Activated CD4-positive, alpha-beta T cell treated with anti-CD3 and anti-CD28 coated beads, Interleukin-10, Interleukin-2, amounts not matched to agents 100 ng/mL and 50 ng/mL, durations not matched to agents 16 hours and 8 hours (primary cell): Measurements from ENCODE around the gene LOXHD1.

Experiments used
- DNase-seq: peaks from one replicate; pipeline ENCODE4 v3.0.0-alpha.2; 2020

LOXHD1 gene

DNA sequence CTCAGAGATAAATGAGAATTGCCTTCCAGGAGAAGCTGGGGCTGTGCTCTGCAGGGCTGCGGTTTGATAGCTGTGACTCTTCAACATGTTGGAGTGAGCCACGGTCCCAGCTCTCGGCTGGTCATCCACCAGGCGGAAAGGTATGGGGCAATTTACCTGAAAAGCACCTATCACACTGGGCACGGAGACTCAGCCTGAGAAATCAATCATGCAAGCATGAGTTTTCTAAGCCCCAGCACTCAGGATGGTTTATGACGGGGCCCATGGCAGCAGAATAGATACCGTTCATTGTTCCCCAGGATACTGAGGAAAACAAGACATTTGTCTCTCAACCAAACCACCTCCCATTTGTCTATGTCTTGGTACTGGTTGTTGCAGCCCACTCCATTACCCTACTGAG, 83.9 kb downstream of the LOXHD1 start:
- DNase-seq = no peak

- DNase-seq = no peak
Measured at GRCh38 chr18:46571756-46572155, 85.3 kb downstream of the LOXHD1 start.

DNA sequence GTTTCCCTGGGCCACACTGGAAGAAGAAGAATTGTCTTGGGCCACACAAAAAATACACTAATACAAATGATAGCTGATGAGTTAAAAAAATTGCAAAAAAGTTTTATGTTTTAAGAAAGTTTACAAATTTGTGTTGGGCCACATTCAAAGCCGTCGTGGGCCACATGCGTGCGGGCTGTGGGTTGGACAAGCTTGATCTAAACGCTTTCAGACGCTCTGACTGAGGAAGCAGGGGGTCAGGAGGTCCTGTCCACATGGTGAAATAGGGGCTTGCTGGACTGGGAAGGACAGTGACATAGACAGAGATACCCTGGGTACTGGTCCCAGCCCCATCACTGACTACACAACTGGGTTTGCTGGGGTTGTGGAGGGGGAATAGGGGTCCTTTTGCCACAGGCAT, 86.4 kb downstream of the LOXHD1 start:
- no peak for DNase-seq

- DNase-seq = no peak
Measured at GRCh38 chr18:46570134-46570533, 86.9 kb downstream of the LOXHD1 start.

- no peak for DNase-seq
Measured at GRCh38 chr18:46569211-46569610, 87.8 kb downstream of the LOXHD1 start.

DNA sequence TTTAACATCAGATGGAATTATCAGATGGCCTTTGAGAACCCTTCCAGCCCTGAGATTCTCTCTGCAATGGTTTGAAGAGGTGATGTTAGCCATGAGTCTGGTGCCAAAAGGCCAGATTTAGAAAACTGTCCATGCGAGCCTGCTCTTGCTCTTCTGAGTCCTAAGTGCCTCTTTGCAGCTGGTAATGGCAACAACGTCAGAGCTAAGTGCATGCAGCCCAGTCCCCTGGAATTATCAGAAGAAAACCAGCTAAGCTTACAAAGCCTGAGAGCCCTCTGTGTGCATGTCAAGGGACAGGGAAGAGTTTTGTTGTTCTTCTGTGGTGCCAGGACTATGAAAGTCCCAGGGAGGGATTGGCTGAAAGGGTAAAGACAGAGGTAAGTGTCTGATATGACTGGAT, 89.8 kb downstream of the LOXHD1 start:
- no peak for DNase-seq

- no peak for DNase-seq
Measured at GRCh38 chr18:46566111-46566510, 90.9 kb downstream of the LOXHD1 start.

DNA sequence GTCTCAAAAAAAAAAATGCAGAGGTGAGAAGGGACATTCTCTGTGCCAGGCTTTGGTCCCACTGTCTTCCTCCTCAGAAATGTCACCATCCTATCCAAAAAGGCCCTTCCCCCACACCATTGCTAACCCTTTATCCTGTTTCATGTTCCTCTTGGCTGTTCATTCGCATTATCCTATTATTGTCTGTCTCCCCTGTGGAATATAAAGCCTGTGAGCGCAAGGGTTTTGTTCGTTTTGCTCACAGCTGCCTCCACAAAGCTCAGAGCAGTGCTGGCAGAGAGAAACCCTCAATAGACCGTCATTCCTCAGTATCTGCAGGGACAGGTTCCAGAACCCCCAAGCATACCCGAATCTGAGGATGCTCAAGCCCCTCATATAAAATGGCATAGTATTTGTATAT, 91.8 kb downstream of the LOXHD1 start:
- DNase-seq = no peak

DNA sequence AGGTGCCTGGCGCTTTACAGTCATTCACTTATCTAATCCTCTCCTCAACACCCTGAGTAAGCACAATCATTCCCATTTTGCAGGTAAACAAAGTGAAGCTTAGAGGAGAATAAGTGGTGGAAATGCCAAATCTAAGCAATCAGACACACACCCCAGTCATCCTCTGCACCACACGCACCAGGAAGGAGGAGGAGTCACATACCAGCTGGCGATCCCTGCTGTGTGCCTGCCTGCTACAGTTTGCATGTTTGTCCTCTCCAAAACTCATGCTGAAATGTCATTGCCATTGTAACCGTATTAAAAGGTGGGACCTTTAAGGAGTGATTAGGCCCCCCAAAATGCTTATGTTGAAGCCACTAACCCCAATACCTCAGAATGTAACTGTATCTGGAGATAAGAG, 93.7 kb downstream of the LOXHD1 start:
- DNase-seq = no peak

DNA sequence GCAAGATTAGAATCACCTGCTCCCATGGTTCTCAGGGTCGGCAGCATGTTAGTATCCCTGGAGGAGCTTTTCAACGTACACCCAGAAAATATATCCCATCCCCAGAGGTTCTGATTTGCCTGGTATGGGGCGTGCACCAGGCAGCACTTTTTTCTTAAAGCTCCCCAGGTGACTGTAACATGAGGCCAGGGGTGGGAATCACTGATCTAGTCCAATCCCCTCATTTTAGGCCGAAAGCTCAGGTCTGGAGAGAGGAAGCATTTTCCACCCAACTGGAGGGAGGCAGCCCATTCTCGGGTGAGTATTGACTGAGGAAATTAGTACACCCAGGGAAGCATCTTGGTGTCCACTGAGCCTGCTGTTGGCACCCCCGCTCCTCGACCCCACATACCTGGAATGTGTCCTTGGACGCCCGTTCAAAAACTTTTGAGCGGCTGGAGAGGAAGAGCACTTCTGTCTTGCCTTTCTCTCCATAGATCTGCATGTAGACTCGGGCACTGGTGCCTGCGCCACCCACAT, 94.3 kb downstream of the LOXHD1 start:
- no peak for DNase-seq

DNA sequence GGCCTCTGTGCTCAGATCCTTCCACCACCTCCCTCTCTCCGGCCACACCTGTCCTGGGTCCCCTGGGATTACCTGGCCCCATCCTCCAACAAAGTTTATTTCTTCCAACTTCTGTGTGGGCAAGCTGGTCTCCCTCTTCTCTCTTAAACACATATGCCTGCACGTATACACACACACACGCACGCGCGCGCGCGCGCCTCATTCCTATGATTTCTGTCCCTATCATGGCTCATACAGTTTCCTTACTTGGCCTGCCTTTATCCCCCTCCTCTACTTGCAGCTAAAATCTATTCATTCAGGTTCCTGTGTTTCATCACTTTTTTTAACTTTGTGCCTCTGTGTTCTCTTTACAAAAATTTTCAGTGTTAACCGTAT, 96.4 kb downstream of the LOXHD1 start:
- DNase-seq = no peak

DNA sequence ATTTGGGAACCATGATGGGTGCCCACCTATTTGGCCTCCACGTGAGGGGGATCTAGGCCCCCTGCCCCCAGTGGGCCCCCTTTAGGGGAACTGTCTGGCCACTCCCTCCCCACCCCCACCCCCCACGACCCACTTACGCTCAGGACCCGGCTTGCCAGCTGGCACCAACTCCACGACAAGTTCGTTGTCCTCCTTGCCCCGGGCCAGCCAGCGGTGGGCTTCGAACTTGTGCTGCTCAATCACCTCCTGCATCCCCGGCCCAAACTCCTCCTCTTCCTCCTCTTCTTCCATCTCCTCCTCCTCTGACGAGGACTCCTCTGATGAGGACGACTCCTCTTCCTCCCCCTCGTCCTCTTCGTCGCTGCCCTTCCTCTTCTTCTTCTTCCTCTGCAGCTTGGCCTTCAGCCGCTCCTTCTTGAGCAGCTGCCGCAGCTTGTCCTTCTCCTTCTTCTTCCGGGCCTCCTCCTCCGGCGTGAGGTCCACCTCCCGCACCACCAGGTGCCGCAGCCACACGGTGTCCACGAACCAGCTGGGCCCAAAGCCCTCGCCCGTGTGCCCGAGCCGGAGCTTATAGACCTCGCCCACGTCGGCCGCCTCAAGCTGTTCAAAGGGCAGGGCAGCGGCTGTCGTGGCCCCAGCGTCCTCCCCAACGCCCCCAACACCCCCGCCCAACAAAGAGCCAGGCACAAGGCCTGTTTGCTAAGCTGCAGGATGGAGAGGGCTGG, 96.9 kb downstream of the LOXHD1 start:
- DNase-seq = no peak

GRCh38 chr18:46559296-46559695, 97.7 kb downstream of the LOXHD1 start:
- no peak for DNase-seq

DNA sequence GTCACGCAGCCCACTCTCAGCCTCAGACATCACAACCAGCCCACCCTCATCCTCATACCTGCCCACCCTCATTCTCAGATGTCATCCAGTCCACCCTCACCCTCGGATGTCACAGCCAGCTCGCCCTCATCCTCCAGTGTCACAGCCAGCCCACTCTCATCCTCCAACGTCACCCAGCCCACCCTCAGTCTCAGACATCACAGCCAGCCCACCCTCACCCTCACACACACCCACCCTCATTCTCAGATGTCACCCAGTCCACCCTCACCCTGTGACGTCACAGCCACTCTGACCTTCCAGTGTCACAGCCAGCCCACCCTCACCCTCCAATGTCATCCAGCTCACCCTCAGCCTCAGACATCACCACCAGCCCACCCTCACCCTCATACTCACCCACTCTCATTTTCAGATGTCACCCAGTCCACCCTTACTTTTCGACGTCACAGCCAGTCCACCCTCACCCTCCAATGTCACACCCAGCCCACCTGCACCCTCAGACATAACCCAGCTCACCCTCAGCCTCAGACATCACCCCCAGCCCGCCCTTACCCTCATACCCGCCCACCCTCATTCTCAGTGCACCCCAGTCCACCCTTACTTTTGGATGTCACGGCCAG, 100.3 kb downstream of the LOXHD1 start:
- no peak for DNase-seq

DNA sequence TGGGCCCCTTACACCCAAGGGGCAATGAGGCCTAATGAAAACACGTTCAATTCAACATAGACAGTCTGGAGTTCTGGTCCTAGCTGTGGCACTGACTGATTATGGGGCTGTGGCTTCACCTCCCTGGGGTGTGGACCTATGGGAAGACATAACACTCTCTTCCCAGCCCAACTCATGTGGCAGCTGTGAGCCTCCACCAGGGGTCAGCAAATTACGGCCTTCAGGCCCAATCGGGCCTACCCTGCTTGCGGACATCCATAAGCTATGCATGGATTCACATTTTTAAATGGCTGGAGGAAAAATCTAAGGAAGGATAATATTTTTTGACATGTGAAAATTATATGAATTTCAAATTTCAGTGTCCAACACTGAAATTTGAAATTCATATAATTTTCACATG, 101.3 kb downstream of the LOXHD1 start:
- peak; percentile 14 for DNase-seq

GRCh38 chr18:46555213-46555612, 101.8 kb downstream of the LOXHD1 start:
- DNase-seq = no peak

DNA sequence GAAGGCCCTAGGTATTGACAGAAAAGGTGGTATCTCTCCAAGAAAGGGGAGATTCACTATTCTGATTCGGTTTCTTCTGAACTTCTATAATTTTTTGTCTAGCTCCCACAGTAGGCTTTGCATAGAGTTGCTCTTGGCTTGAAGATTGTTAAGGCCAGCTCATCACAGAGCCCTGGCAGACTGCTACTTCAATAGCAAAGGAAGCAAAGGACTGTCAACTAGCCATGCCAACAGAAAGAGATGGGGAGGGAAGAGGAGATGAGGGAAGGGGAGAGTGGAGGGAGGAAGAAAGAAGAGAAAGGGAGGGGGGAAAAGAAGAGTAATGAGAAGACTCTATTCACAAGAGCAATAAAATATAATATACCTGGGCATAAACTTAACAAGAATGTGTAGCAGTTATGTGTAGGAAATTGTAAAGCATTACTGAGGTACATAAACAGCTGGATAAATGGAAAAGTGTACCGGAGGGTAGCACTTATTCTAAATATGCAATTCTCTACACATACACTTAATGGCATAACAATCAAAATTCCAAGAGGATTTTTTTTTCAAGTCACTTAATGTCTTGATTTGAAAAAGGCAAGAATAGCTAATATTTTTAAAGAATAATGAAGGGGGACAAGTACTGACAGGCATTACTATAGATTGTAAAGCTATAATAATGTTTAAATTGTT, 102.5 kb downstream of the LOXHD1 start:
- no peak for DNase-seq

DNA sequence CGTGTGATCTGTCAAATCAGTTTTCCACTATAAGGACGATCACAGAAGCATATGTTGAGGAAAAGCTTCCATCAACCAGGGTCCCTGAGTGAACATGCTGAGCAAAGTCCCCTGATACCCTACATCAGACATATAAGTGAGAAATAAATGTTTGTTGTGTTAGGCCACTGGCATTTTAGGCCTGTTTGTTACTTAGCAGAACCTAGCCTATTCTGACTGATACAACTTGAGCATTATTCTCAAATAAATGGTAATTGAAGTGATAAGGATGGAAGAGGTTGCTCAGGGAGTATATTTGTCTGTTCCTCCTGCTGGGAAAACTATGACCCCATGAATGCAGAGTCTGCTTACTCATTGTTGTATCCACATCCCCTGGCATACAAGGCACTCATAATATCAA, 106.4 kb downstream of the LOXHD1 start:
- DNase-seq = no peak

- no peak for DNase-seq
Measured at GRCh38 chr18:46547520-46547919, 109.5 kb downstream of the LOXHD1 start.

DNA sequence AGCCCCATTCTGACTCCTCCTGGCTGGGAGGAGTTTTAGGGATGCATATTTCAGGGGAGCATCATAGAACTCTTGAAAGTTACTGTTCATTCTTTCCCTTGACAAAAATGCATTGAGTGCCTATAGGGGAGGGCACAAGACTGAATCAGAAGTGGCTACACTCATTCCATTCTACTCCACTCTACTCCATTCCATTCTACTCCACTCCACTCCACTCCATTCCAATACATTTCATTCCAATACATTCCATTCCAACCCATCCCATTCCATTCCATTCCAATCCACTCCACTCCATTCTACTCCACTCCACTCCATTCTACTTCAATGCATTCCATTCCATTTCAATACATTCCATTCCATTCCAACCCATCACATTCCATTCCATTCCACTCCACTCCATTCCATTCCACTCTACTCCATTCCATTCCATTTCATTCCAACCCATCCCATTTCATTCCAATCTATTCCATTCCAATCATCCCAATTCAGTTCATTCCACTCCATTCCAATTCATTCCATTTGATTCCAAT, 110.8 kb downstream of the LOXHD1 start:
- no peak for DNase-seq

DNA sequence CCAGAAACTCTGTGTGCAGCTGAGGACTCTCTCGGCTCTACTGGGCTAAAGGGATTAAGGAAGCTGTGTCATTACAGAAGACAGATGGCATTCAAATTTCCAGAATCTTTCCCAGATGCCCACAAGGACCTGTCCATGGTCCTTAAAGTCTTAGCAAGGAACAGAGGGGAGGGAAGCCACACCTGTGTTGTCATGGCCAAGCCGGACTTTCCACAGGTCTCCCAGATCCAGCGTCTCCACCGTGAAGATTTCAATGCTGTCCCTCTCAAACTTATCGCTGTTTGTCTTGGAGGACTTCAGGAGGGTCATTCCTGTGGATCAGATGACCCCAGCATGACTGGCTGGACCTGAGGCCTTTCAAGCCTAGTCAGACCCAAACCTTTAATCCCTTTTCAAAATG, 114.5 kb downstream of the LOXHD1 start:
- DNase-seq = no peak

- no peak for DNase-seq
Measured at GRCh38 chr18:46541626-46542189, 115.3 kb downstream of the LOXHD1 start.

DNA sequence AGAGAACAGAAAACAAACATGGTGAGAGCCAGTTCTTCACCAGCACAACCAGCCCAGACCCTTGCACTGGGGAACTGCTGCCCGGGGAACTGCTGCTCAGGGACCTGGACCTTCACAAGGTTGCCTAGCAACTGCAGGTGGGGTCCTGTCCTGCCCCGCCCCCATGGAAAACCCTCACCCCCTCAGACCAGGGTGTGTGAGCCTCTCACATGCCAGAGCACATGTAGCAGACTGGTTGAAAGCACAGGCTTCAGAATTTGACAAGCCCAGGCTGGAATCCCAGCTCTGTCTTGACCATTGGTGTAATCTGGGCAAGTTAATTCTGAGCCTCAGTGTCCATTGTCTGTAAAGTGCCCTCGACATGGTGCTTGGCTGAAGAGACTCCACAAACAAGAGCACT, 118.6 kb downstream of the LOXHD1 start:
- no peak for DNase-seq
